Mucosa of stomach (tissue), 1 donor: Measurements from ENCODE around the gene IL1R2.
"Not testable (repeated sequence)": the region's sequence is repeated elsewhere in the genome, so short reads cannot be mapped to it uniquely, and the experiment has no call there.

Experiments
- H3K27me3 ChIP-seq: one replicate; pipeline ENCODE4 v1.7.0; 2013; ENCODE audit warnings: mild to moderate bottlenecking, low read length; ENCODE audit not compliant: control insufficient read depth, insufficient read depth
- H3K36me3 ChIP-seq: one replicate; pipeline ENCODE4 v1.7.0; 2013; ENCODE audit warnings: low read length; ENCODE audit not compliant: control insufficient read depth, insufficient read depth
- H3K4me1 ChIP-seq: one replicate; pipeline ENCODE4 v1.7.0; 2013; ENCODE audit warnings: mild to moderate bottlenecking, low read length; ENCODE audit not compliant: control insufficient read depth, insufficient read depth
- H3K4me3 ChIP-seq: one replicate; pipeline ENCODE4 v1.7.0; 2013; ENCODE audit warnings: low read length
- H3K9ac ChIP-seq: one replicate; pipeline ENCODE4 v1.7.0; 2013; ENCODE audit warnings: mild to moderate bottlenecking, low read length, moderate library complexity
- H3K9me3 ChIP-seq: one replicate; pipeline ENCODE4 v1.7.0; 2013; ENCODE audit warnings: mild to moderate bottlenecking, low read length, moderate library complexity; ENCODE audit not compliant: control insufficient read depth
- donor health status: Pancreatic carcinoma.

The IL1R2 gene

DNA sequence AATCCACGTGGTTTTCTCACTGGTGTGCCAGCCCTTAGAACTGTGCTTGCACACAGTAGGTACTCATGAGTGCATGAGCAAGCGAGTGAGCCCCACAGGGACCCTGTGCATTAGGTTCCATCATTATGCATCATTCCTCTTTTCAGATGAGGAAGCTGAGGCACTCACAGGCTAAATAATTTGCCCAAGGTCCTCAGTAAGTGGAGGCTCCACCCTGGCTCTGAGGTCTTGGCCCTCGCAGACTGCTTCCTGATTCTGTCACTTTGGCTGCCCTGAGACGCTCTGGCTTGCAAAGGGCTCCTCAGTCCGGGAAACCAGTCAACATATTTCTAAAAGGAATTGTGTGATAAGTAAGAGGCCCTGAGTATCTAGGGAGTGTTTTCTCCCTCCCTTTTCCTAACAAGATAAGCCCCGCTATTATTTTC lies 71.7 kb downstream of the IL1R2 start:
- Histone ChIP-seq H3K36me3 (no peaks in the 10 kb centered on the region), H3K4me1 (peaks cover 38% of the 10 kb centered on the region), H3K9me3 (no peaks in the 10 kb centered on the region), H3K4me3 (no peak overlapping the region), H3K27me3 (no peaks in the 10 kb centered on the region), H3K9ac (peak overlapping the region; percentile 25)

DNA sequence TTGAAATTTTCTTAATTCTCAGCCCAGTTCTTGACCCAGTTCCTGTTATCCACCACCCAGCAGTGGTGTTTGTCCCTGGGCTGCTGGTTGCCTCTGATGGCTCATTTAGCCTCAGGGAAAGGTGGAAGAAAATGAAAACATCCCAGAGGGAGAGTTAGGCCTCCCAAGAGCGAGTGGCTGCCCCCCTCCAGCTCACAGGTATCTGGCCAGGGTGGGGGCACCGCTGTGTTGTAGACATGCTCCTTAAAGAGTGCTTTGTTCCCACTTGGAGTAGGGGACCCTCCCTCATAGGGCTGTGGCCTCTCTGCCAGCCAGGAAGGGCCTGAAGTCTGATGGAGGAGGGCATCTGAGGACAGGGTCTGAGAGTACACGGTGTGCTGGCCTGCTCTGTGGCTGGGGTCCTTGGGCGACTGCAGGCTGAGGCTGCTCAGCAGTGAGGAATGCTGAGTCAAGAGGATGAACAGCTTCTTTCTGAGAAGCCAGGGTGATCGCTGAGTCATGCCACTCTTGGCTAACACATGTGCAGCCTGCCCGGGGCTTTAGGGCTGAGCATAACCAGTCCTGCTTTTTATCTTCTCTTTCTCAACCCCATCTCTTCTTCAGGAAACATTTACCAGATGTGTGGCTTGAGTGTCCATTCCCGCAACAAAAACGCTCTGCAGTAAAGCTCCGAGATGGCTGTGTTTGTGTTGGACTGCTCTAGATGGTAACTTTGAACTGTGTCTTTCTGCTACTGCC lies 72.3 kb downstream of the IL1R2 start:
- H3K27me3 ChIP-seq: no peaks in the 10 kb centered on the region
- H3K9me3 ChIP-seq: no peaks in the 10 kb centered on the region
- peak overlapping the region; percentile 25 for H3K9ac ChIP-seq
- H3K4me1 ChIP-seq: peaks cover 38% of the 10 kb centered on the region
- H3K36me3 ChIP-seq: no peaks in the 10 kb centered on the region
- no peak overlapping the region for H3K4me3 ChIP-seq

DNA sequence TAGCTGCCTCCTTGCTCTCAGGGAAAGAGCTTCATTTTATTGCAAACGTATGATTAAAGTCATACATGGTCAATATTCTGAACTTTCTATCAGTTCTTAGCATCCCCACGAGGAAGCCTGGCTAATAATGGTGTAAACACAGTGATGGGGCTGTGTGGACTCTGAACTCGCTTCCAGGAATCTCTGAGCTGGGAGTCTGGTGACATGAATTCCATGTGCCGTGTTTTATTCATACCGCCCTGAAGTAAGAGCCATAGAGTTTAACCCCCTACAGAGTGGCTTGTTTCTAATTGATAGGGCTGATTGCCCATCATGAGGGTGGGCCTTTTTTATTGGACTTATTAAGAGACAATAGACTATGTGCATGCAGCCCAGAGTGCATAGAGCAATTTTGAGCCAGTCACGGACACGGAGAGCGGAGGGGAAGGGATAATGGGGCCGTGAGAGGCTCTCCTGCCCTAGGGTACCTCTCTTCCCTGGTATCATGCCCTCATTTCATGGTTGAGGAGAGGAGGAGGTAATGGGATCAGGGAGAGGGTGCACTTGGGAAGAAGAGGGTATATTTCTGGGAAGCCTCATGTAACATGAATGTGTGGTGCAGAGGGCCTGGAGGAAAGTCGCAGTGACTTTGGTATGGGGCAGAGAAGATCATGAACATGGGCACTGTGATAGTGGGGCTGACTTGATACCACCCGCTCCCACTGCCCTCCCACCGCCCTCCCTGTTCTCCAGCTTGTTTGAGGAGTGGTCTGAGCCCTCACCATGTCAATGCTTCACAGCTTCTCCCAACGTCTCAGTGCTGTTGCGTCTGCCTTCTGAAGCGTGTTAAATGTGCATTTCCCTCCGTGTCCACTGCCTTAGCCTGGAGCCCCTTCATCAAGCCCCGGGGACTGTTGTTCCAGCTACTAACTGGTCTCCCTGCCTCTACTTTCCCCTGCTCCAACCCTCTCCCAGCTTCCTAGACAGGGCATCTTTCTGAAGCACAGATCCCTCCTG lies 73.2 kb downstream of the IL1R2 start:
- Histone ChIP-seq H3K4me1 (peaks cover 47% of the 10 kb centered on the region), H3K9me3 (no peaks in the 10 kb centered on the region), H3K4me3 (no peak overlapping the region), H3K9ac (no peak overlapping the region), H3K27me3 (no peaks in the 10 kb centered on the region), H3K36me3 (no peaks in the 10 kb centered on the region)

DNA sequence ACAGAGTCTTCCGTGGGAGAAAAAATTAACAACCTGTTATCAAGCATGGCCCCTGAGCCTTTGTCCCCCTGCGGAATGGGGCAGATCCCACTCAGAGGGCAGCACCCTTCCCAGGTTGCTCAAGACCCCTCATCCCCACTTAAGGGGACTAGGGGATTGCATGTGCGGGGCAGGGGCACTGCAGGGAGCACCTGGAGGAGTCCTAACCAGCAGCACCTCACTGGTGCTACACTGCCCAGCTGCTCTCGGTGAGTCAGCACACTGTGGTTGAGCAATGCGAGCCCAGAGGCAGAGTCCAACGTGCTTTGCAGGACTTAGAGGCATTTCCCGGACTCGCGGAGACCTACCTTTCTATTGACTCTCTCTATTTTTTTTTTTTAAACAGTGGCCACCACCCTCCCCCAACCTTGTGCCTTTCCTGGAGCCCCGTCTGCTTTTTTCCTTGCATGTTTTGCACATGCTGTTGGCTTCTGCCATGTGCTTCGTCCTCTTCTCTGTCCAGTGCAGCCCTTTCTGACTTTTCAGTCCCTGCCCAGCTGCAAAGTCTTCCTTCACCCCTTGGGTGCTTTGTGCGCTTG lies 74.0 kb downstream of the IL1R2 start:
- H3K4me1 ChIP-seq: peaks cover 55% of the 10 kb centered on the region
- H3K9me3 ChIP-seq: no peaks in the 10 kb centered on the region
- no peak overlapping the region for H3K4me3 ChIP-seq
- H3K36me3 ChIP-seq: no peaks in the 10 kb centered on the region
- H3K9ac ChIP-seq: no peak overlapping the region
- H3K27me3 ChIP-seq: no peaks in the 10 kb centered on the region

DNA sequence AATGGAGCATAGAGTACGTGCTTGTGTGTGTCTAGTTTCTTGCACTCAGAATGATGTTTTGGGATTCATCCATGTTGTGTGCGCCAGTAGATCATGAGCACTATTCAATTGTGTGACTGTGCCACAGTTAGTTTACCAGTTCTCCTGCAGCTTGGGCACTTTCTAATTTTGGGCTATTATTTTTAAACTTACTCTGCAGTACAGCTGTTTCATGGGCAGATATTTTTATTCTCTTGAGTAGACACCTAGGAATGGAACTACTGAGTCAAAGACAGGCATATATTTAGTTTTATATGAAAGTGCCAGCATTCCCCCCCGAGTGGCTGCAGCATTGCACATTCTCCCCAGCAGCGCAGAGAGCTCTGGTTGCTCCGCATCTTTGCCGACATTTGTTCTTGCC lies 74.8 kb downstream of the IL1R2 start:
- Histone ChIP-seq H3K4me3 (no peak overlapping the region), H3K9me3 (no peaks in the 10 kb centered on the region), H3K4me1 (peaks cover 55% of the 10 kb centered on the region), H3K27me3 (no peaks in the 10 kb centered on the region), H3K9ac (no peak overlapping the region), H3K36me3 (no peaks in the 10 kb centered on the region)

DNA sequence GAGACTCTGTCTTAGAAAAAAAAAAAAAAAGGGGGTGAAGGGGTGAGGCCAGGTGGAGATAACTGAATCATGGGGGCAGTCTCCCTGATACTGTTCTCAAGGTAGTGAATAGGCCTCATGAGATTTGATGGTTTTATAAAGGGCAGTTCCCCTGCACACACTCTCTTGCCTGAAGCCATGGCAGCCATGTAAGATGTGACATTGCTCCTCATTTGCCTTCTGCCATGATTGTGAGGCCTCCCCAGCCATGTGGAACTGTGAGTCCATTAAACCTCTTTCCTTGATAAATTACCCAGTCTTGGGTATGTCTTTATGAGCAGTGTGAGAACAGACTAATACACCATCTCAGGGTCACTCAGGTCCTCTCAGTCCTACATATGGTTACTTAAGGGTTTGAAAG lies 76.4 kb downstream of the IL1R2 start:
- not testable (repeated sequence) for H3K9me3 ChIP-seq, H3K36me3 ChIP-seq, H3K9ac ChIP-seq, H3K4me3 ChIP-seq, H3K27me3 ChIP-seq
- H3K4me1 ChIP-seq: peaks cover 42% of the 10 kb centered on the region

DNA sequence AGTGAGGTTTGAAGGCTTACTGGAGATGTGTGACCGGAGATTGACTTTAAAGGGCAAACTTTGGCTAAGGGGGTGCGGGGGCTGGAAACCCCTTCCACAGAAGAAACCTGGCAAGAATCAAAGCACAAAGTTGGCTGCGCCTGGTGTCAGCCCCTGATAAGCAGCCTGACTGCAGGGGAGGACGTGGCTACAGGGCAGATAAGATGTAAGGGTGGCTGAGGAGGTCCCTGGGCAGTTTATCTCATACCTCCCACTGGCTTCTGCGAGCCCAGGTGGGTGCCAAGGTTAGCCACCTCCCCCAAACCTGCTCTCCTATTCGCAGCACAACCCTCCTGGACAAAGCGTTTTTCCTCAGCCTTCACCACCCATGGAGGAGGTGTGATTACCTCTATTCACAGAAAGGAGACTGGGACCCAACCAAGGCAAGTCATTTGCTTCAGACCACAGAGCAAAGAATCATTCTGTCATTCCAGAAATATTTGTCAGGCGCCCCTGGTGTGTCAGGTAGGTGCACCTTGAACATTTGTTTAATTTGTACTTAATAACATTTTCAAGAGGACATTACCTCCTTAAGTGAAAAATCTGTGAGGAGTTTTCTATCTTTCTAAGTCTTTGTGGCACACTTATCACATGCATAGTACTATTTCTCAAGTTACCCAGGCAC lies 77.7 kb downstream of the IL1R2 start:
- Histone ChIP-seq H3K4me3 (no peak overlapping the region), H3K4me1 (peaks cover 29% of the 10 kb centered on the region), H3K27me3 (no peaks in the 10 kb centered on the region), H3K36me3 (no peaks in the 10 kb centered on the region), H3K9ac (no peak overlapping the region), H3K9me3 (no peaks in the 10 kb centered on the region)

DNA sequence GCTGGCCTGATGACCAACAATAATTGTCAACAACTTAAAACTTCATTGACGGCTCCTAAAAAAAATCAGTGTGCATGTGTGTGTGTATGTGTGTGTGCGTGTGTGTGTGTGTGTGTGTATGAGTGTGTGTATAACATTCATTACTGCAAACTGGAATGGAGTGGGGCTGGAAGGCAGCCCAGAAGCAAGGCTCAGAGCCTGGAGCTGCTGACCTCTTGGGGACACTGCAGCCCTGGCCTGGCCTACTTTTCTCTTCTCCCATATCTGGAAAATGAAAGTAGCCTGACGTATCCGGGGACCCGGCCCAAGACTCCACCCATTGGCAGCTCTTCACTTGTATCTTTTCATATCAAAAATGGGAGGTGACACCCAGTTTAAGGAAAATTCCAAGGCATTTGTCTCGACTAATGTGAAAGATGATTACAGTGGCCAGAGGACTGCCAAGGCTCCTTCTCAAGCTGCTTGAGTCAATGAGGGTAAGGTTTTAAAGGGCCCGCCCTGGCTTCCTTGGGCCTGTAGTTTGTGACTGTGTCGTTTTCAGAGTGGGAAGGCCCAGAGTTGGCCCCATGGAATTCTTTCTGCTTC lies 78.4 kb downstream of the IL1R2 start:
- peak overlapping the region; percentile 8 for H3K9ac ChIP-seq
- H3K4me3 ChIP-seq: no peak overlapping the region
- H3K9me3 ChIP-seq: no peaks in the 10 kb centered on the region
- no peaks in the 10 kb centered on the region for H3K27me3 ChIP-seq
- H3K4me1 ChIP-seq: peaks cover 22% of the 10 kb centered on the region
- H3K36me3 ChIP-seq: no peaks in the 10 kb centered on the region

DNA sequence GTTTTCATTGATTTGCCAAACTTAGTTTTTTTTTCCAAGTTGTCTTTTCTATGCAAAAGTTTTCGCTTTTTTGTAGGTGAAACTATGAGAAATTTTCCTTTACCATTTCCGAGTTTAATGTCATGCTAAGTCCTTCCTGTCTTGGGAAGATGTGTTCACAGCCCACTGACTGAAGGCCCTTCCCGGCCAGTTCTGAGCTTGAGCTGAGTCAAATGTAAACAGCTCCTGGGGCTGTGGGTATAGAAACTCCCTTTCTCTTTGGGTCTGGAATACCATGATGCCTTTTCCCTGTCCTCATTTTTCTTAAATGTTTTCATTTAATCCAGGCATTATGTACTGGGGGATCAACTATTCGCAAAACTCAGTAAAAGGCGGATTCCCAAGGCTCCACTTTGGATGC lies 81.0 kb downstream of the IL1R2 start:
- H3K4me1 ChIP-seq: peaks cover 17% of the 10 kb centered on the region
- H3K4me3 ChIP-seq: no peak overlapping the region
- no peak overlapping the region for H3K9ac ChIP-seq
- no peaks in the 10 kb centered on the region for H3K36me3 ChIP-seq
- no peaks in the 10 kb centered on the region for H3K9me3 ChIP-seq
- H3K27me3 ChIP-seq: no peaks in the 10 kb centered on the region

DNA sequence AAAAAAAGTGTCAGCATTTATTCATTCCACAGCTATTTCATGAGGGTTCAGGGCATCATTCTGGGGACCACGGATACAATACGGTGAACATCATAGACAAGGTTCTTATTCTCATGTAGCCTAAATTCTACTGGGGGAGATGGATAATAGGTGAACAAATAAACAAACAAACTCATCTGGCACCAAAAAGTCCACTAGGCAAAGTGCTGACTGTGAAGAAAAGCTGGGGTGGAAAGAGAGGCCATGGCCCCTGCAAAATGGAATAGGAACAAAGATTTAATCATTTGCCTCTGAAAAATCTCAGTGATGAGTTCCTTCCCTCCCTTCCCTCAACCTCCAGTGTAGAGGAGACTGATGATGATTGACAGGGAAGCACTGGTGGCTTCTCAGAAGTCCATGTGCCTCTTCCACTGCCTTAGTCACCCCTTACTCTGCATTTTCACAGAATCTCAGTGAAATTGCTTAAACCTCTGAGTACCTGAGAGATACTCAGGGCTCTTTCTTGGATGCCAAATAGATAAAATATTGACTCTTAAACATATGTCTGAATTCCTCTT lies 81.5 kb downstream of the IL1R2 start:
- Histone ChIP-seq H3K4me1 (peaks cover 17% of the 10 kb centered on the region), H3K27me3 (no peaks in the 10 kb centered on the region), H3K4me3 (no peak overlapping the region), H3K36me3 (no peaks in the 10 kb centered on the region), H3K9me3 (no peaks in the 10 kb centered on the region), H3K9ac (no peak overlapping the region)

DNA sequence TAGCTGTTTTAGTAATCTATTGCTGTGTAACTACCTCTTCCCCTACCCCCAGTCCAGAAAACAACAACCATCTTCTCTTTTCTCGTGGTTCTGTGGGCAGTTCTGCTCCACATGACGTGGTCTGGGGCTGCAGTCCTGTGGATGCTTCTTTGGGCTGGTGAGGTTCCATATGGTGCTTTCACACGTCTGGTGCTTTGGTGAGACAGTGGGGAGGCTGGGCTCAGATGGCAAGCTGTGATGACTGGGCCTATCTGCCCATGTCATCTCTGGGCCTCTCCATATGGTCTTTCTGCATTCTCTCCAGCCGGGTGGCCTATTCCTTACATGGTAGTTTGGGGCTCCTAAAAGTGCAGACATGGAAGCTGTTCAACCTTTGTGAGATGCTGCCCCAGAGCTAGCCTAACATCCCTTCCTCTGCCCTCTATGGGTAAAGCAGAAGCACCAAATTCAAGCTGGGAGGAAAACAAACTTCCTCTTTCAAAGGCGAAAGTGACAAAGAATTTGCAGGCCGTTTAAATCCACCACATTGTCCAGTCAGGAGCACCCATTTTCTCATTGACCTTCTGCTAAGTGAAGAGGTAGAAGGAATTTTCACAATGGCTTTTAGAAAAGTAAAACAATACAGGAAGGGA lies 82.5 kb downstream of the IL1R2 start:
- Histone ChIP-seq H3K36me3 (no peaks in the 10 kb centered on the region), H3K9me3 (no peaks in the 10 kb centered on the region), H3K9ac (no peak overlapping the region), H3K4me1 (peaks cover 15% of the 10 kb centered on the region), H3K27me3 (no peaks in the 10 kb centered on the region), H3K4me3 (no peak overlapping the region)
